ENCODE results near the gene CLIP3. TPM values are rescaled to one million over a fixed set of nuclear protein-coding genes. Genes with fewer than 3 reads are reported as not detected.

CLIP3 gene
- total and polyA plus RNA-seq, 8 donors = 5.8 to 33.0 (median 27.5) TPM

DNA sequence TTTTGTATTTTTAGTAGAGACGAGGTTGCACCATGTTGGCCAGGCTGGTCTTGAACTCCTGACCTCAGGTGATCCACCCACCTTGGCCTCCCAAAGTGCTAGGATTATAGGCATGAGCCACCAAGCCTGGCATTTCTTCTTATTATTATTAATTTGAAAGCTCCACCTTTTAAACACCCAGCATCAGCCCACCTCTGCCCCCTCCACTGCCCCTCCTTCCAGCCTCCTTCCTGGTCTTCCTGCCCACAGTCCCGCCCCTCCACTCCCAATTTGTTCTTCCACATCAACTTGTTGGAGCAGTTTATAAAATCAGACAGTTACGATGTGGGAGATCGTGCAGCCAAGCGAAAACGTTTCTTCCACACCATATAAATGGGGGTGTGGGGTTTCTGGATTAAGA, 7.8 kb upstream of the CLIP3 start:
- peaks cover 0 to 16% of the 10 kb centered on the region in 2 donors for H3K36me3 ChIP-seq
- no peaks in the 10 kb centered on the region for H3K9me3 ChIP-seq
- no peaks in the 10 kb centered on the region for H3K27me3 ChIP-seq
- intact Hi-C loops (cut with DNase I) = no loop called here
- no peak for ATAC-seq
- H3K27ac ChIP-seq = no peak overlapping the region
- DNase-seq = no peak
- TF ChIP-seq, protein P1, sequence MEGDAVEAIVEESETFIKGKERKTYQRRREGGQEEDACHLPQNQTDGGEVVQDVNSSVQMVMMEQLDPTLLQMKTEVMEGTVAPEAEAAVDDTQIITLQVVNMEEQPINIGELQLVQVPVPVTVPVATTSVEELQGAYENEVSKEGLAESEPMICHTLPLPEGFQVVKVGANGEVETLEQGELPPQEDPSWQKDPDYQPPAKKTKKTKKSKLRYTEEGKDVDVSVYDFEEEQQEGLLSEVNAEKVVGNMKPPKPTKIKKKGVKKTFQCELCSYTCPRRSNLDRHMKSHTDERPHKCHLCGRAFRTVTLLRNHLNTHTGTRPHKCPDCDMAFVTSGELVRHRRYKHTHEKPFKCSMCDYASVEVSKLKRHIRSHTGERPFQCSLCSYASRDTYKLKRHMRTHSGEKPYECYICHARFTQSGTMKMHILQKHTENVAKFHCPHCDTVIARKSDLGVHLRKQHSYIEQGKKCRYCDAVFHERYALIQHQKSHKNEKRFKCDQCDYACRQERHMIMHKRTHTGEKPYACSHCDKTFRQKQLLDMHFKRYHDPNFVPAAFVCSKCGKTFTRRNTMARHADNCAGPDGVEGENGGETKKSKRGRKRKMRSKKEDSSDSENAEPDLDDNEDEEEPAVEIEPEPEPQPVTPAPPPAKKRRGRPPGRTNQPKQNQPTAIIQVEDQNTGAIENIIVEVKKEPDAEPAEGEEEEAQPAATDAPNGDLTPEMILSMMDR (IDR thresholded peaks at IDR 0.05) = no peak
- H3K4me1 ChIP-seq = peaks cover 0 to 6% of the 10 kb centered on the region in 2 donors
- no peak overlapping the region for H3K4me3 ChIP-seq

DNA sequence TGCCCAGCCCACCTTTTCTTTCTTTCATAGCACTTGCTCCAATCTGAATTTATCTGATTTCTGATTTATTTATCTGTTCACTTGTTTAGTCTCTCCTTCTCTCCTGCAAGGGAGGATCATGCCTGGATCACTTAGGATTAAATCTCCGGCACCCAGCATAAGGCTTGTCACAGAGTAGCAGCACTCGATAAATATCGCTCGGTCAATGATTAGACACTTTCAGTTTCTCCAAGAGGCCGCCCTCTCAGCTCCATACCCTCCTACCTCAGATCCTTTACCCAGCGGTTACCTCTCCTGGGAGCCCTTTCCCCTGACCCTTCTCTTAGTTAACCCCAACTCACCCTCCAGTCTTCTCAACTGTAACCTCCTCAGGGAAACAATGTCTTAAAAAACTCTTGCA, 1.4 kb downstream of the CLIP3 start:
- ATAC-seq (no peak), DNase-seq (no peak)
- H3K27ac ChIP-seq = no peak overlapping the region
- TF ChIP-seq, protein P1 (IDR thresholded peaks at IDR 0.05) = no peak
- H3K4me1 ChIP-seq = no peaks in the 10 kb centered on the region
- peaks cover 0 to 19% of the 10 kb centered on the region in 2 donors for H3K36me3 ChIP-seq
- no peaks in the 10 kb centered on the region for H3K9me3 ChIP-seq
- intact Hi-C loops (cut with DNase I) = no loop called here
- peaks cover 0 to 16% of the 10 kb centered on the region in 2 donors for H3K27me3 ChIP-seq
- H3K4me3 ChIP-seq = no peak overlapping the region

DNA sequence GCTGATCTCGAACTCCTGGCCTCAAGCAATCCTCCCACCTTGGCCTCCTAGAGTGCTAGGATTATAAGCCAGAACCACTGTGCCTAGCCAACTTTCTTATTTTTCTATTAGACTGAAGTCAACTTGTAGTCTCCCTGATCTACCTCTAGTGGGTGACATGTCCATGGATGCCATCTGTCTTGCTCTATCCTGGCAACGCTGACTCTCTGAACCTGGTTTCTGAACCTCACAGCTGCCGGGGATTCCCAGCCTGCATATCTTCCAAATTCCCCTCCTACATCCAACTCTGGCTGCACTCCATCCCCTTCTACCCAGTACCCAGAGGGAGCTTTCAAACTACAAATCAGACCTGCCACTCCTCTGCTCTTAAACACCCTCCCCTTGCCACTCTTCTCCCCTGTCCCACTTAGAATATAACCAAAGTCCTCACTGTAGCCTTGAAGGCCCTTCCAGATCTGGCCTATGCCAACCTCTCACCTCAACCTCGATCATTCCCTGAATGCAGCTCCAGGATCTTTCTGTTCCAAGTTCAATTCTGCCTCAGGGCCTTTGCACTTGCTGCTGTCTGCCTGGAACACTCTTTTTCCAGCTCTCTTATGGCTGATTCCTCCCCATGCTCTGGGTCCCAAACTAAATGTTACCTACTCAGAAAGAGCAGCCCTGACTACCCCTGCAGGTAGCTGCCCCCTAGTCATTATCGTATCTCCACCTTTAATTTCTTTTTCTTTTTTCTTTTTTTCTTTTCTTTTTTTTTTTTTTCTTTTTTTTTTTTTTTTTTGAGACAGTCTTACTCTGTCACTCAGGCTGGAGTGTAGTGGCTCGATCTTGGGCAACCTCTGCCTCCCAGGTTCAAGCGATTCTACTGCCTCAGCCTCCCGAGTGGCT, 2.2 kb downstream of the CLIP3 start:
- no peak overlapping the region for H3K27ac ChIP-seq
- H3K36me3 ChIP-seq = peaks cover 0 to 19% of the 10 kb centered on the region in 2 donors
- TF ChIP-seq, protein P1 (IDR thresholded peaks at IDR 0.05) = no peak
- no peaks in the 10 kb centered on the region for H3K4me1 ChIP-seq
- no peaks in the 10 kb centered on the region for H3K9me3 ChIP-seq
- DNase-seq (no peak), ATAC-seq (no peak)
- intact Hi-C loops (cut with DNase I) = no loop called here
- H3K27me3 ChIP-seq = peaks cover 0 to 16% of the 10 kb centered on the region in 2 donors
- H3K4me3 ChIP-seq = no peak overlapping the region

DNA sequence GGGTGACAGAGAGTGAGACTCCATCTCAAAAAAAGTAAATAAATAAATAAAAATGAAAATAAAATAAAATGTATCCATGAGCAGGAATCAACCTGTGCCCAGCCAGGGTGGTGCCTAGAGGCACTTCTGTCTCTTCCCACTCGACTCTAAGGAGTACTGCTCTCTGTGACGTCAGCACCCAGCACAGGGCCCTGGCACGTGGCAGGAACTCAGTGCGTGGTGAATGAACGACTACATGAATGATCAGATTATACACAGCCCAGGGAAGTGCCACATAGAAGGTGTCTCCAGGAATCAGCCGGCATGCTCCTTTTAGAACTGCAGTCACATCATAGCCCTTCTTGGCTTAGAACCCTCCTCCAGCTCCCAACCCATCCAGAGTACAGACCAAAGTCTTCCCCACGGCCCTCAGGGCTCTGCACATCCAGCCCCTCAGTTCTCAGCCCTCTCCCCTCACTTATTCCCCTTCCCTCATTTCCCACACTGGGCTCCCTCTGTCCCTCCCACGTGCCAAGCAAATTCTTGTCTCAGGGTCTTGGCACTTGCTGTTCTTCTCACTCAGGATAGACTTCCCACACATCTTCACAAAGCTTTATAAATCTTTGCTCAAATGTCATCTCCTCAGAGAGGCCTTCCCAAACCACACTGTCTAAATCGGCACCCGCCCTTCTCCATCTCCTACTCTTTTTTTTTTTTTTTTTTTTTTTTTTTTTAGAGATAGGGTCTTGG, 4.2 kb downstream of the CLIP3 start:
- peaks cover 0 to 16% of the 10 kb centered on the region in 2 donors for H3K27me3 ChIP-seq
- no peaks in the 10 kb centered on the region for H3K4me1 ChIP-seq
- intact Hi-C loops (cut with DNase I) = no loop called here
- TF ChIP-seq, protein P1 (IDR thresholded peaks at IDR 0.05) = no peak
- ATAC-seq = no peak
- H3K4me3 ChIP-seq = no peak overlapping the region
- DNase-seq = no peak
- H3K9me3 ChIP-seq = no peaks in the 10 kb centered on the region
- H3K27ac ChIP-seq = no peak overlapping the region
- H3K36me3 ChIP-seq = peaks cover 0 to 21% of the 10 kb centered on the region in 2 donors

DNA sequence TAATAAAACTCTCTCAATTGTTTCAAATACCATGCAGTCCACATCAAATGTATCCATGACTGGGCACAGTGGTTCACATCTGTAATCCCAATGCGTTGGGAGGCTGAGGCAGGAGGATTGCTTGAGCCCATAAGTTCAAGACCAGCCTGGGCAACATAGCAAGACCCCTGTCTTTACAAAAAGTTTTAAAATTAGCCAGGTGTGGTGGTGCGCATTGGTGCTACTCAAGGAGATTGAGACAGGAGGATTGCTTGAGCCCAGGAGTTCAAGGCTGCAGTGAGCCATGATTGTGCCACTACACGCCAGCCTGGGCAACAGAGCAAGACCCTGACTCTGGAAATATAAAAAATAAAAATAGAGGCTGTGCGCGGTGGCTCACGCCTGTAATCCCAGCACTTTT, 5.0 kb downstream of the CLIP3 start:
- peaks cover 0 to 27% of the 10 kb centered on the region in 2 donors for H3K36me3 ChIP-seq
- no peaks in the 10 kb centered on the region for H3K4me1 ChIP-seq
- no peak overlapping the region for H3K27ac ChIP-seq
- H3K9me3 ChIP-seq = no peaks in the 10 kb centered on the region
- DNase-seq = no peak
- no peak for ATAC-seq
- intact Hi-C loops (cut with DNase I) = no loop called here
- TF ChIP-seq, protein P1 (IDR thresholded peaks at IDR 0.05) = no peak
- no peak overlapping the region for H3K4me3 ChIP-seq
- H3K27me3 ChIP-seq = peaks cover 0 to 11% of the 10 kb centered on the region in 2 donors

All from left lung (tissue), 10 donors.